ENCODE measurements around the gene SEMA4D. TPM values are rescaled to one million over a fixed set of nuclear protein-coding genes. Genes with fewer than 3 reads are reported as not detected.

The SEMA4D gene
- total and polyA plus RNA-seq, 2 of the 13 experiments (the other 11 are each of a cell fraction or from before 2014, with no cell fraction given), result 0.13 to 0.16 TPM

DNA sequence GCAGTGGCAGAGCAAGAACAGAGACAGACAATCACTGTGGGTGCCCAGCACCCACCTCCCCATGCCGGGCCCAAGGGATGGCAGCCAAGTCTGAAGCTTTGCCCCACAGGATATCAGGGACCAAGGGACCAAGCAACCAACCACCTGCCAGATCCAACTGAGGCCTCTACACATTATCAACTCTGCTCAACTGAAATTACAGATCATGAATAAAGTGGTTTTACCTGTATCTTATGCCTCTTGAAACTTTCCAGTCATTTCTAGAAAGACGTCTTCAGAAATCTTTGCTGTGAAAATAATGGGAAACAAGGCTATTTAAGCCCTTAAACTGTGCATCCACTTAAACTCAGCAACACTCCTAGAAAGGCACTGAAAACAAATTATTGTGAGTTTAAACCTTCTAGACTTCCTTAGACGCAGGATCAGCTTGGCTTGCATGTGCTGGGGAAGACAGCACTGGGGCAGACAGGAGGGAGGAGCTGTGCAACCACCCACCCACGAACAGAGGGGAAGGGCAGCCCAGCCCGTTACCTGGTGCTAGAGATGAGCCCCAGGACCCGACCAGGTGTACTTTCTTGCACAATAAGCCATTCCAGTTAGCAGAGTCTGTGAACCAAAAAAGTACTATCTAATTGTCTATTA lies 80.0 kb downstream of the SEMA4D start (continued):
- TF ChIP-seq, protein P1, sequence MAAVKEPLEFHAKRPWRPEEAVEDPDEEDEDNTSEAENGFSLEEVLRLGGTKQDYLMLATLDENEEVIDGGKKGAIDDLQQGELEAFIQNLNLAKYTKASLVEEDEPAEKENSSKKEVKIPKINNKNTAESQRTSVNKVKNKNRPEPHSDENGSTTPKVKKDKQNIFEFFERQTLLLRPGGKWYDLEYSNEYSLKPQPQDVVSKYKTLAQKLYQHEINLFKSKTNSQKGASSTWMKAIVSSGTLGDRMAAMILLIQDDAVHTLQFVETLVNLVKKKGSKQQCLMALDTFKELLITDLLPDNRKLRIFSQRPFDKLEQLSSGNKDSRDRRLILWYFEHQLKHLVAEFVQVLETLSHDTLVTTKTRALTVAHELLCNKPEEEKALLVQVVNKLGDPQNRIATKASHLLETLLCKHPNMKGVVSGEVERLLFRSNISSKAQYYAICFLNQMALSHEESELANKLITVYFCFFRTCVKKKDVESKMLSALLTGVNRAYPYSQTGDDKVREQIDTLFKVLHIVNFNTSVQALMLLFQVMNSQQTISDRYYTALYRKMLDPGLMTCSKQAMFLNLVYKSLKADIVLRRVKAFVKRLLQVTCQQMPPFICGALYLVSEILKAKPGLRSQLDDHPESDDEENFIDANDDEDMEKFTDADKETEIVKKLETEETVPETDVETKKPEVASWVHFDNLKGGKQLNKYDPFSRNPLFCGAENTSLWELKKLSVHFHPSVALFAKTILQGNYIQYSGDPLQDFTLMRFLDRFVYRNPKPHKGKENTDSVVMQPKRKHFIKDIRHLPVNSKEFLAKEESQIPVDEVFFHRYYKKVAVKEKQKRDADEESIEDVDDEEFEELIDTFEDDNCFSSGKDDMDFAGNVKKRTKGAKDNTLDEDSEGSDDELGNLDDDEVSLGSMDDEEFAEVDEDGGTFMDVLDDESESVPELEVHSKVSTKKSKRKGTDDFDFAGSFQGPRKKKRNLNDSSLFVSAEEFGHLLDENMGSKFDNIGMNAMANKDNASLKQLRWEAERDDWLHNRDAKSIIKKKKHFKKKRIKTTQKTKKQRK (IDR thresholded peaks at IDR 0.05; ENCODE audit: low read length), result no peak

DNA sequence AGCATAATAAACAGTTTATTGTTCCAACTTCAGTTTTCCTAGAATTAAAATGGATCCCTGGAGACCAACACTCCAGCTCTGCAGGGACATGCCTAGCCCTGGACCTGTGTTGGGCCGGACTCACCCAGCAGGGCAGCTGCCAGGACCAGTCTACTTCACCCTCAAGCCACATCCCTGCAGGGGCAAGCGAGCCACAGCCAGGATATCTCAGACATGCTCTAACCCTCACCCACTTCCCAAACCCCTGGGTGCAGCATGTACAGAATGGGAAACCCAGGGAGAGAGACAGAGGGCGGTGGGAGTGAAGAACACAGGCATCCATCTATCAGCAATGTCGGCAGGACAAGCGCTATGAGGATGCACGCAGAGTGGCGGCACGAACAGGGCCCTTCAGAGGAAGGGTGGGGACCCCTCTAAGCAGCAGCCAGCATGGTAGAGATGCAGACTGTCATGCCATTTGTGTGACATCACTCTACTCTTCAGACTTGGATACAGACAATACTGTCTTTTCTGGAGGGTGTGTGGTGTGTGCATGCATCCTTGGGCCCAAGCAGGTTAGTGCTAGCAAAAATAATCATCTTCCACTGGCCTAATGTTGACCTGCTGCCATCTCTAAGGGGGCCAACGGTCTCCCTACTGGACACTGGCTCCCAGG lies 83.1 kb downstream of the SEMA4D start:
- H3K27me3 ChIP-seq (ENCODE audit: control insufficient read depth in 1 of 2, insufficient read depth in 2 of 2, low read length in 2 of 2), result peaks cover 0 to 4% of the 10 kb centered on the region in 2 experiments; a peak in 1 of 5 replicates
- ChIA-PET CTCF (ENCODE audit: low intra/inter-chr PET ratio, low total read pairs) (no interaction called here), POLR2A (no interaction called here)
- no peaks in the 10 kb centered on the region for H4K20me1 ChIP-seq (ENCODE audit: insufficient read depth, low read length)
- no peak overlapping the region for H3K9ac ChIP-seq (ENCODE audit: insufficient read depth, low read depth, low read length)
- no peak overlapping the region for H2AFZ ChIP-seq (ENCODE audit: low read length)
- intact Hi-C loops (cut with micrococcal nuclease; ENCODE audit: unreplicated experiment) (no loop called here), in situ Hi-C loops (cut with HindIII; ENCODE audit: extremely low pct_ligation_motif_present, low pct_unique_long_range_greater_than_20kb) (no loop called here)
- H3K36me3 ChIP-seq (replicated peaks in 1 of 2; ENCODE audit: control insufficient read depth in 1 of 2, insufficient read depth in 2 of 2, low read length in 2 of 2), result no peaks in the 10 kb centered on the region
- FAIRE-seq, result no peak
- no peak for DNase-seq (ENCODE audit: low spot score)
- no peak overlapping the region for H3K4me3 ChIP-seq (replicated peaks in 1 of 3; ENCODE audit: insufficient read depth in 1 of 3, low read depth in 2 of 3, low read length in 3 of 3)
- TF ChIP-seq ZZZ3 (CRISPR knock-in tag; IDR thresholded peaks at IDR 0.05; ENCODE audit: borderline replicate concordance), result no peak
- no peak for TF ChIP-seq ZNF510 (CRISPR knock-in tag; IDR thresholded peaks at IDR 0.05; ENCODE audit: low read depth)
- TF ChIP-seq SMARCE1 (IDR thresholded peaks at IDR 0.05; ENCODE audit: borderline replicate concordance), result no peak
- TF ChIP-seq AHR (CRISPR knock-in tag; IDR thresholded peaks at IDR 0.05), result no peak
- TF ChIP-seq NPAS2 (CRISPR knock-in tag; IDR thresholded peaks at IDR 0.05; ENCODE audit: borderline replicate concordance), result no peak
- TF ChIP-seq ZNF703 (CRISPR knock-in tag; IDR thresholded peaks at IDR 0.05; ENCODE audit: borderline replicate concordance), result no peak
- no peak for TF ChIP-seq PRPF4 (IDR thresholded peaks at IDR 0.05; ENCODE audit: low read depth, low read length, poor library complexity, severe bottlenecking)
- TF ChIP-seq, protein P2, sequence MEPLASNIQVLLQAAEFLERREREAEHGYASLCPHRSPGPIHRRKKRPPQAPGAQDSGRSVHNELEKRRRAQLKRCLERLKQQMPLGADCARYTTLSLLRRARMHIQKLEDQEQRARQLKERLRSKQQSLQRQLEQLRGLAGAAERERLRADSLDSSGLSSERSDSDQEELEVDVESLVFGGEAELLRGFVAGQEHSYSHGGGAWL (CRISPR knock-in tag; IDR thresholded peaks at IDR 0.05), result no peak
- no peak for TF ChIP-seq ZNF670 (CRISPR knock-in tag; IDR thresholded peaks at IDR 0.05; ENCODE audit: borderline replicate concordance)
- no peak for TF ChIP-seq REXO4 (CRISPR knock-in tag; IDR thresholded peaks at IDR 0.05; ENCODE audit: borderline replicate concordance)
- no peak for TF ChIP-seq ZNF441 (CRISPR knock-in tag; IDR thresholded peaks at IDR 0.05; ENCODE audit: borderline replicate concordance)
- no peak for TF ChIP-seq NFATC3 (CRISPR knock-in tag; IDR thresholded peaks at IDR 0.05)
- TF ChIP-seq NFIC (IDR thresholded peaks at IDR 0.05; ENCODE audit: low read length), result no peak
- TF ChIP-seq ARNTL (CRISPR knock-in tag; IDR thresholded peaks at IDR 0.05), result no peak
- TF ChIP-seq ZNF337 (CRISPR knock-in tag; IDR thresholded peaks at IDR 0.05; ENCODE audit: borderline replicate concordance, low read depth), result no peak
- TF ChIP-seq ZC3H13 (CRISPR knock-in tag; IDR thresholded peaks at IDR 0.05), result no peak
- TF ChIP-seq HOXA5 (CRISPR knock-in tag; IDR thresholded peaks at IDR 0.05), result no peak
- H3K79me2 ChIP-seq (ENCODE audit: insufficient read depth, low read length), result no peaks in the 10 kb centered on the region
- H3K4me1 ChIP-seq (ENCODE audit: insufficient read depth, low read length), result no peaks in the 10 kb centered on the region
- no peaks in the 10 kb centered on the region for H3K9me3 ChIP-seq (ENCODE audit: low read length)
- BruUV-seq (replicated peaks), result no TSS peak
- H3K27ac ChIP-seq (ENCODE audit: extremely low read length, insufficient read depth, low read length), result no peak overlapping the region
- H3K4me2 ChIP-seq (ENCODE audit: low read depth, low read length), result no peak overlapping the region
- no peak for ATAC-seq
- 66% methylated on average over 7 of the region's 9 CpGs for WGBS (ENCODE audit: low lambda C conversion rate)
